Activated CD8-positive, alpha-beta T cell treated with anti-CD3 and anti-CD28 coated beads for 36 hours (primary cell): ENCODE measurements around the gene P2RY4. TPM values are rescaled to one million over a fixed set of nuclear protein-coding genes. Genes with fewer than 3 reads are reported as not detected.

ENCODE experiments used
- ATAC-seq: fragments of 200-7000 bp; cut with Tn5 transposase; one replicate; pipeline ENCODE4 v1.10.0; 2021; ENCODE audit warnings: mild to moderate bottlenecking, moderate library complexity
- CTCF ChIA-PET: fragments of 350-600 bp; sonication (Branson Sonifier 250); formaldehyde crosslinking; loops from one replicate; lab custom pipeline; 2021; ENCODE audit warnings: antibody characterized with exemption; lab: Charles Lee
- POLR2A ChIA-PET: fragments of 350-600 bp; sonication (Branson Sonifier 250); formaldehyde crosslinking; loops from one replicate; lab custom pipeline; 2021; ENCODE audit warnings: antibody characterized with exemption; lab: Charles Lee
- DNase-seq: peaks from one replicate; pipeline ENCODE4 v3.0.0-alpha.2; 2020
- H3K27ac Mint-ChIP-seq: one replicate; pipeline ENCODE4 v1.8.0; 2021; ENCODE audit warnings: mild to moderate bottlenecking, mixed read lengths
- H3K27me3 Mint-ChIP-seq: one replicate; pipeline ENCODE4 v1.8.0; 2021; ENCODE audit warnings: mixed read lengths
- H3K36me3 Mint-ChIP-seq: one replicate; pipeline ENCODE4 v1.8.0; 2021; ENCODE audit warnings: low read depth, mixed read lengths
- H3K4me1 Mint-ChIP-seq: one replicate; pipeline ENCODE4 v1.8.0; 2021; ENCODE audit warnings: low read depth, mixed read lengths
- H3K4me3 Mint-ChIP-seq: one replicate; pipeline ENCODE4 v1.8.0; 2021; ENCODE audit warnings: mild to moderate bottlenecking, moderate library complexity, mixed read lengths
- H3K9me3 Mint-ChIP-seq: one replicate; pipeline ENCODE4 v1.8.0; 2021; ENCODE audit warnings: mixed read lengths
- intact Hi-C: fragments of 100-400 bp; cut with micrococcal nuclease; formaldehyde crosslinking; loops from one replicate; pipeline ENCODE4 v1.10.0; 2022
- total RNA-seq, 2 experiments: library from RNA; stranded (reverse); gene quantifications; one replicate each; pipeline ENCODE4 v1.2.3, GENCODE V29; 2021
- TF ChIP-seq, protein P1 (sequence below): fragments of 200-600 bp; IDR thresholded peaks from one replicate; pipeline ENCODE4 v1.8.0; 2022; ENCODE audit warnings: antibody characterized with exemption, mild to moderate bottlenecking

Gene P2RY4
- under 1 TPM in 1 of 2 experiments, not detected in 1; 0.27 TPM for total RNA-seq

- H3K4me3 Mint-ChIP-seq: no peak within 1 kb of the TSS
- H3K4me1 Mint-ChIP-seq: no peaks in the 10 kb centered on the region
- no peaks in the 10 kb centered on the region for H3K9me3 Mint-ChIP-seq
- POLR2A ChIA-PET: no interaction called here
- ATAC-seq: no peak
- no peak within 1 kb of the TSS for H3K27ac Mint-ChIP-seq
- no peaks in the 10 kb centered on the region for H3K36me3 Mint-ChIP-seq
- intact Hi-C loops: loop anchor here (5.0 kb wide), 1 partner anchor 63 kb away; no protein-coding TSS in a partner anchor
- H3K27me3 Mint-ChIP-seq: no peaks in the 10 kb centered on the region
- no peak for DNase-seq
- TF ChIP-seq, protein P1, sequence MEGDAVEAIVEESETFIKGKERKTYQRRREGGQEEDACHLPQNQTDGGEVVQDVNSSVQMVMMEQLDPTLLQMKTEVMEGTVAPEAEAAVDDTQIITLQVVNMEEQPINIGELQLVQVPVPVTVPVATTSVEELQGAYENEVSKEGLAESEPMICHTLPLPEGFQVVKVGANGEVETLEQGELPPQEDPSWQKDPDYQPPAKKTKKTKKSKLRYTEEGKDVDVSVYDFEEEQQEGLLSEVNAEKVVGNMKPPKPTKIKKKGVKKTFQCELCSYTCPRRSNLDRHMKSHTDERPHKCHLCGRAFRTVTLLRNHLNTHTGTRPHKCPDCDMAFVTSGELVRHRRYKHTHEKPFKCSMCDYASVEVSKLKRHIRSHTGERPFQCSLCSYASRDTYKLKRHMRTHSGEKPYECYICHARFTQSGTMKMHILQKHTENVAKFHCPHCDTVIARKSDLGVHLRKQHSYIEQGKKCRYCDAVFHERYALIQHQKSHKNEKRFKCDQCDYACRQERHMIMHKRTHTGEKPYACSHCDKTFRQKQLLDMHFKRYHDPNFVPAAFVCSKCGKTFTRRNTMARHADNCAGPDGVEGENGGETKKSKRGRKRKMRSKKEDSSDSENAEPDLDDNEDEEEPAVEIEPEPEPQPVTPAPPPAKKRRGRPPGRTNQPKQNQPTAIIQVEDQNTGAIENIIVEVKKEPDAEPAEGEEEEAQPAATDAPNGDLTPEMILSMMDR: no peak
- CTCF ChIA-PET: no interaction called here
Observed at GRCh38 chrX:70260104-70260503, at the start of gene P2RY4. Gene P2RY4 (minus strand): TSS chrX:70260204. CDS start chrX:70259624, 580 bp downstream.

- no peak overlapping the region for H3K27ac Mint-ChIP-seq
- TF ChIP-seq, protein P1: no peak
- ATAC-seq: no peak
Observed at GRCh38 chrX:70301716-70302115, 41.7 kb upstream of the P2RY4 start.

GRCh38 chrX:70293621-70294020, 33.6 kb upstream of the P2RY4 start:
- intact Hi-C loops: no loop called here
- H3K4me3 Mint-ChIP-seq: no peak overlapping the region
- ATAC-seq (no peak), DNase-seq (no peak)
- no peak overlapping the region for H3K27ac Mint-ChIP-seq
- peaks cover 3% of the 10 kb centered on the region for H3K36me3 Mint-ChIP-seq
- H3K9me3 Mint-ChIP-seq: no peaks in the 10 kb centered on the region
- H3K27me3 Mint-ChIP-seq: no peaks in the 10 kb centered on the region
- H3K4me1 Mint-ChIP-seq: peaks cover 6% of the 10 kb centered on the region
- TF ChIP-seq, protein P1: no peak
- ChIA-PET POLR2A (no interaction called here), CTCF (interaction anchor here (0.7 kb wide), 1 partner anchor 139 kb away, joined by 3 read pairs; no protein-coding TSS in a partner anchor)

More at GRCh38 chrX:70301716-70302115, 41.7 kb upstream of the P2RY4 start:
- intact Hi-C loops: no loop called here
- Mint-ChIP-seq H3K4me1 (no peaks in the 10 kb centered on the region), H3K4me3 (no peak overlapping the region), H3K9me3 (no peaks in the 10 kb centered on the region), H3K36me3 (peaks cover 13% of the 10 kb centered on the region), H3K27me3 (no peaks in the 10 kb centered on the region)
- no peak for DNase-seq
- CTCF ChIA-PET: no interaction called here
- POLR2A ChIA-PET: no interaction called here

DNA sequence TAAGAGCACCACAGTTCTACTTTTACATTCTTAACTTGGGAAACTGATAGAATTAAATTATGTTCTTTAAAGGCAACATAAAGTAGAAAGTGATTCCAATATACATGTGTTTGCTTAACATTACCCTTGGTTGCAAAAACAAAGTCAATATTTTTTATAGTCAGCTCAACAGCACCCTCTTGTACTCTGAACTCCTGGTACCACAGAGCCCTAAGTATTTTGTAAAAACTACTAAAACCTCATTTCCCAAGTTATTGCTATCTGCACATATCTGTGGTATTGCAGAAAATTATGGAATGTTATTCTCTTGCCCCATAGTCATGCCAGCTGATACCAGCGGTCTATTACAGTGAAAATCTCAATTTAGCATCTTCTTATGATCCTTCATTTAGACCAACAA, 32.8 kb upstream of the P2RY4 start:
- Mint-ChIP-seq H3K27me3 (no peaks in the 10 kb centered on the region), H3K36me3 (peaks cover 6% of the 10 kb centered on the region), H3K9me3 (no peaks in the 10 kb centered on the region), H3K4me3 (no peak overlapping the region), H3K4me1 (peaks cover 9% of the 10 kb centered on the region), H3K27ac (no peak overlapping the region)
- CTCF ChIA-PET: no interaction called here
- ATAC-seq: no peak
- TF ChIP-seq, protein P1: no peak
- DNase-seq: no peak
- intact Hi-C loops: no loop called here
- POLR2A ChIA-PET: no interaction called here

- Mint-ChIP-seq H3K4me1 (peaks cover 9% of the 10 kb centered on the region), H3K36me3 (peaks cover 7% of the 10 kb centered on the region), H3K27me3 (no peaks in the 10 kb centered on the region), H3K27ac (peak within 1 kb of the TSS; percentile 85), H3K4me3 (peak within 1 kb of the TSS; percentile 90), H3K9me3 (no peaks in the 10 kb centered on the region)
- CTCF ChIA-PET: interaction anchor here (1.1 to 1.4 kb wide), 2 partner anchors 144 to 155 kb away, joined by 3 read pairs; no protein-coding TSS in a partner anchor
- ATAC-seq (peak; percentile 99), DNase-seq (peak; percentile 85)
- TF ChIP-seq, protein P1: no peak
- POLR2A ChIA-PET: interaction anchor here (0.9 to 1.4 kb wide), 2 partner anchors 144 to 156 kb away, joined by 3 read pairs; partner anchors contain the start of gene IGBP1
- intact Hi-C loops: no loop called here
Observed at GRCh38 chrX:70289793-70290770, 30.1 kb upstream of the P2RY4 start, which contains the start of the genes KIF4A and PDZD11. Gene KIF4A (plus strand): TSS chrX:70290104. CDS start chrX:70290459, 355 bp downstream. Gene PDZD11 (minus strand): TSS chrX:70289927. CDS start chrX:70289341, 586 bp downstream.
